Transverse colon (tissue), 4 donors: ENCODE measurements around the gene ZNF326. TPM values are rescaled to one million over a fixed set of nuclear protein-coding genes. Genes with fewer than 3 reads are reported as not detected.

Experiments used
- DNase-seq: peaks from one replicate; pipeline ENCODE4 v3.0.0-alpha.2; 2019
- H3K27ac ChIP-seq, 4 donors: fragments of 200-600 bp; sonication (generic); 2 replicates each; pipeline ENCODE4 v1.5.1; 2016 to 2018; ENCODE audit warnings: inconsistent platforms in 4 of 4
- H3K27me3 ChIP-seq: fragments of 200-600 bp; sonication (generic); 2 replicates; pipeline ENCODE4 v1.5.1; 2017; ENCODE audit warnings: inconsistent platforms
- H3K36me3 ChIP-seq, 4 donors: fragments of 200-600 bp; sonication (generic); 2 replicates each; pipeline ENCODE4 v1.5.1; 2017 to 2019; ENCODE audit warnings: inconsistent platforms in 4 of 4
- H3K4me1 ChIP-seq, 4 donors: fragments of 200-600 bp; sonication (generic); 2 replicates each; pipeline ENCODE4 v1.5.1; 2017 to 2020; ENCODE audit warnings: inconsistent platforms in 4 of 4
- H3K4me3 ChIP-seq, 4 donors: fragments of 200-600 bp; sonication (generic); 1 replicate in 1 of 4; 2 replicates in 3 of 4; pipeline versions ENCODE4 v1.5.1 to v1.6.1; 2017 to 2019; ENCODE audit warnings: inconsistent platforms in 4 of 4
- H3K9me3 ChIP-seq, 2 donors: fragments of 200-600 bp; sonication (generic); 2 replicates each; pipeline ENCODE4 v1.5.1; 2017 to 2019; ENCODE audit warnings: inconsistent platforms in 2 of 2
- EP300 ChIP-seq: sonication (generic); formaldehyde crosslinking; IDR thresholded peaks from one replicate; pipeline ENCODE4 v1.6.1; 2017; ENCODE audit warnings: antibody characterized with exemption, low read depth
- POLR2A ChIP-seq: fragments of 450-650 bp; IDR thresholded peaks from one replicate; pipeline ENCODE4 v1.6.1; 2016; ENCODE audit warnings: antibody characterized with exemption, mild to moderate bottlenecking, moderate library complexity
- POLR2AphosphoS5 ChIP-seq, 3 donors: sonication (generic); formaldehyde crosslinking; IDR thresholded peaks; one replicate each; pipeline ENCODE4 v1.6.1; 2016; ENCODE audit warnings: antibody characterized with exemption in 3 of 3
- WGBS, 2 donors: methylation state at CpG; one replicate each; pipeline ENCODE4 v1.1.5; 2018; ENCODE audit warnings: low coverage in 1 of 2; 5-methylcytosine and 5-hydroxymethylcytosine counted together
- in situ Hi-C, 4 donors: fragments of 200-750 bp; cut with MboI; loops; one replicate each; pipeline versions ENCODE4 v1.15.0 to v1.15.1; 2017; ENCODE audit warnings: low sequenced_read_pairs in 3 of 4, low pct_ligation_motif_present in 1 of 4, low pct_unique_long_range_greater_than_20kb in 1 of 4
- intact Hi-C: fragments of 100-400 bp; cut with DNase I; formaldehyde crosslinking; loops from one replicate; pipeline ENCODE4 v1.15.1; 2023; ENCODE audit warnings: low total_unique reads
- total RNA-seq, 4 donors: library from RNA; depleted of rRNA; stranded (reverse); fragments of >200 nt; gene quantifications; one replicate each; pipeline ENCODE4 v1.1.0, GENCODE V29; 2016
- TF ChIP-seq, protein P1 (sequence below), 5 experiments: fragments of 200-600 bp in 3 of 5; fragments of 450-650 bp in 2 of 5; sonication (generic) in 3 of 5; IDR thresholded peaks; 1 replicate in 2 of 5; 2 replicates in 3 of 5; pipeline ENCODE4 v1.5.1; 2016 to 2017; ENCODE audit warnings: antibody characterized with exemption in 5 of 5, inconsistent platforms in 3 of 5, mild to moderate bottlenecking in 2 of 5, moderate library complexity in 1 of 5

Gene ZNF326
- total RNA-seq, 4 donors from 2014 or later, result 32.4 to 59.1 (median 39.9) TPM

DNA sequence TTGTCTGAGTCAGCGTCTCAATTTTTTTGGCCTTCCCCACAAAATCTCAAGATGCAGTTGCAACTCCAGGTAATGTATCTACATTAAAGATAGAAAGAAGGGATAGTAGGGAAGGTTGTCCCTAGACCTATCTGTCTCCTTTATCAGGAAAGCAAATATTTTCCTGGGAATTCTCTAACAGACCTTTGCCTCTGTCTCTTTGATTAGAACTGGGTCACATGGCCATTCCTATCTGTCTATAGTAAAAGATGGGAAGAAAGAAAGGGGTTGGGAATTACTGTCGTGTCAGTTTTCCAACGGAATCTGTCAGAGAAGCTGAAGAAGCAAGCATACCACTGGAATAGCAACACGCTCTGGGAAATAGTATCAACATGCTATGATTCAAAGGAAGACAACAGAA lies 48.7 kb downstream of the ZNF326 start:
- intact Hi-C loops, result no loop called here
- Histone ChIP-seq H3K27ac (no peak overlapping the region), H3K27me3 (no peaks in the 10 kb centered on the region), H3K36me3 (no peaks in the 10 kb centered on the region), H3K4me1 (no peaks in the 10 kb centered on the region), H3K4me3 (no peak overlapping the region), H3K9me3 (no peaks in the 10 kb centered on the region)
- no peak for DNase-seq
- 75 to 90% methylated on average over 3 to 4 of the region's 4 CpGs for WGBS, 2 donors
- in situ Hi-C loops, result no loop called here
- TF ChIP-seq POLR2AphosphoS5 (IDR thresholded peaks at IDR 0.05) (no peak), POLR2A (no peak), EP300 (no peak)
- TF ChIP-seq, protein P1, sequence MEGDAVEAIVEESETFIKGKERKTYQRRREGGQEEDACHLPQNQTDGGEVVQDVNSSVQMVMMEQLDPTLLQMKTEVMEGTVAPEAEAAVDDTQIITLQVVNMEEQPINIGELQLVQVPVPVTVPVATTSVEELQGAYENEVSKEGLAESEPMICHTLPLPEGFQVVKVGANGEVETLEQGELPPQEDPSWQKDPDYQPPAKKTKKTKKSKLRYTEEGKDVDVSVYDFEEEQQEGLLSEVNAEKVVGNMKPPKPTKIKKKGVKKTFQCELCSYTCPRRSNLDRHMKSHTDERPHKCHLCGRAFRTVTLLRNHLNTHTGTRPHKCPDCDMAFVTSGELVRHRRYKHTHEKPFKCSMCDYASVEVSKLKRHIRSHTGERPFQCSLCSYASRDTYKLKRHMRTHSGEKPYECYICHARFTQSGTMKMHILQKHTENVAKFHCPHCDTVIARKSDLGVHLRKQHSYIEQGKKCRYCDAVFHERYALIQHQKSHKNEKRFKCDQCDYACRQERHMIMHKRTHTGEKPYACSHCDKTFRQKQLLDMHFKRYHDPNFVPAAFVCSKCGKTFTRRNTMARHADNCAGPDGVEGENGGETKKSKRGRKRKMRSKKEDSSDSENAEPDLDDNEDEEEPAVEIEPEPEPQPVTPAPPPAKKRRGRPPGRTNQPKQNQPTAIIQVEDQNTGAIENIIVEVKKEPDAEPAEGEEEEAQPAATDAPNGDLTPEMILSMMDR (IDR thresholded peaks at IDR 0.05), result no peak

DNA sequence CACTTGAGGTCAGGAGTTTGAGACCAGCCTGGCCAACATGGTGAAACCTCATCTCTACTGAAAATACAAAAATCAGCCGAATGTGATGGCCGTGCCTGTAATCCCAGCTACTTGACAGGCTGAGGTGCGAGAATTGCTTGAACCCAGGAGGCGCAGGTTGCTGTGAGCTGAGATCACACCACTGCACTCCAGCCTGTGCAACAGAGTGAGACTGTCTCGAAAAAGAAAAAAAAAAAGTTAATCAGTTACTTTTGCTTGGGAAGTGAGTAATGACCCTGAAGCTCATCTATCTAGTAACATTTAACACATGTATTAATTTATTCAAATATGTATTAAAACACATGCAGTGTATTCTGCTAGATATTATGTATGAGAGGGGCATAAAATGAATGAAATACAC lies 49.4 kb downstream of the ZNF326 start:
- Histone ChIP-seq H3K4me1 (no peaks in the 10 kb centered on the region), H3K27me3 (no peaks in the 10 kb centered on the region), H3K4me3 (no peak overlapping the region), H3K9me3 (no peaks in the 10 kb centered on the region), H3K27ac (no peak overlapping the region), H3K36me3 (no peaks in the 10 kb centered on the region)
- DNase-seq, result no peak
- in situ Hi-C loops (no loop called here), intact Hi-C loops (no loop called here)
- 70 to 82% methylated on average over 1 to 5 of the region's 5 CpGs for WGBS, 2 donors
- TF ChIP-seq, protein P1 (IDR thresholded peaks at IDR 0.05), result no peak
- no peak for TF ChIP-seq POLR2A
- no peak for TF ChIP-seq POLR2AphosphoS5 (IDR thresholded peaks at IDR 0.05)
- no peak for TF ChIP-seq EP300

DNA sequence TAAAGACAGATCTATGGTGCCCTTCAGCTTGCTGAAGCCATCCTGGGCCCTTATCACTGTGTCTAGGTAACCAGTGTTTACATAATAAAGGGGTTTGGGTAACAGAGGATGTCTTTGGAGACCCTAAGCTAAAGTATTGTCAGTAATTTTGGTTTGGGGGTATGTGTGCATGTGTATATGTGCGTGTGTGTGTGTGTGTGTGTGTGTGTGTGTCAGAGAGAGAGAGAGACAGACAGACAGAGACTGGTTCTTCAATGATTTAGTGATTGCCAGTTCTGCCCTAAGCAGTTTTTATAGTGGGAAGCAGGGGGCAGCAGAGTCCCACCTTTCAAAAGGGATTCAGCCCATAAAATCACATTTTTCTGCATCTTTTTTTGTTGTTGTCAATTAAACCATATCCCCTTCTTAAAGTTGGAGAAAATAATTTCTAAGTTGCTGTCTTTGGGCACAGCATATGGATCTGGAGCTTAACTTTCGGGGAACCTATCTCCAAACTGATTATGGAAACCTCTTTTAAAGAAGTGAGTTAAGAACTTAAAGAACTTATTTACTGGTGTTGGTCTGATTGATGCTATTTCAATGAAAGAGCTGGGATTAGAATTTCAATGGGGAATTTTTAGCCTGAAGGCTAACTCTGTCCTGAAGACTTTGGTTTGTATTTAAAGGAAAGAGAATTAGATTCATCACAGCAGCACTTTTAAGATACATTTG lies 51.1 kb downstream of the ZNF326 start:
- in situ Hi-C loops, result no loop called here
- no peaks in the 10 kb centered on the region for H3K4me1 ChIP-seq
- 50 to 58% methylated on average over 2 of the region's 2 CpGs for WGBS, 2 donors

DNA sequence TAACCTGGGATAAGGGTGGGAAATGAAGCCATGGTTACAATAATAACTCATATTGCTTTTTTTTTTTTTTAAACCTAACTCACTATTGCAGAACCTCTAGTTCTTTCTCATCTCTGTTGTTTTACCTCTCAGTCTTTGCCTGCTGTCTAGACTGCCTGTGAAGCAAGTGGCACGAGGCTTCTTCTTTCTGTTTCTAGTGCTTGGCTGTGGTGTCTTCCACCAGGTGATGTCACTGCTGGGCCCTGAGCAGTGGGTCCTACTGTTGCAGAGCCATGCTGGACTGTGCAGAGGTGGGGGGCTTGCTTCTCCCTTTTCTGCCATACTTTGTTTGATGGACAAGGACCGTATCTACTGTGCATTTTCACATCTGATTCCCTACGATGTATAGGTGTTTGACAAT lies 51.7 kb downstream of the ZNF326 start:
- H3K27me3 ChIP-seq, result no peaks in the 10 kb centered on the region
- in situ Hi-C loops (no loop called here), intact Hi-C loops (no loop called here)
- TF ChIP-seq POLR2A, result no peak
- TF ChIP-seq, protein P1 (IDR thresholded peaks at IDR 0.05), result no peak
- no peak for TF ChIP-seq POLR2AphosphoS5 (IDR thresholded peaks at IDR 0.05)
- no peak for TF ChIP-seq EP300
- no peaks in the 10 kb centered on the region for H3K9me3 ChIP-seq
- H3K27ac ChIP-seq, result no peak overlapping the region
- no peak for DNase-seq
- no peaks in the 10 kb centered on the region for H3K4me1 ChIP-seq
- no peaks in the 10 kb centered on the region for H3K36me3 ChIP-seq
- no peak overlapping the region for H3K4me3 ChIP-seq
- WGBS, 2 donors, result 76 to 78% methylated on average over 3 of the region's 3 CpGs

More for the DNA sequence above, 51.1 kb downstream of the ZNF326 start:
- no peak overlapping the region for H3K4me3 ChIP-seq
- no peak for TF ChIP-seq EP300
- TF ChIP-seq, protein P1 (IDR thresholded peaks at IDR 0.05), result peak in 4 of 5 experiments; percentile 10 to 25 (median 22)
- no peak for TF ChIP-seq POLR2AphosphoS5 (IDR thresholded peaks at IDR 0.05)
- intact Hi-C loops, result no loop called here
- no peaks in the 10 kb centered on the region for H3K27me3 ChIP-seq
- DNase-seq, result no peak
- H3K9me3 ChIP-seq, result no peaks in the 10 kb centered on the region
- H3K27ac ChIP-seq, result no peak overlapping the region
- H3K36me3 ChIP-seq, result no peaks in the 10 kb centered on the region
